ENCODE results near the gene ACP1.

DNA sequence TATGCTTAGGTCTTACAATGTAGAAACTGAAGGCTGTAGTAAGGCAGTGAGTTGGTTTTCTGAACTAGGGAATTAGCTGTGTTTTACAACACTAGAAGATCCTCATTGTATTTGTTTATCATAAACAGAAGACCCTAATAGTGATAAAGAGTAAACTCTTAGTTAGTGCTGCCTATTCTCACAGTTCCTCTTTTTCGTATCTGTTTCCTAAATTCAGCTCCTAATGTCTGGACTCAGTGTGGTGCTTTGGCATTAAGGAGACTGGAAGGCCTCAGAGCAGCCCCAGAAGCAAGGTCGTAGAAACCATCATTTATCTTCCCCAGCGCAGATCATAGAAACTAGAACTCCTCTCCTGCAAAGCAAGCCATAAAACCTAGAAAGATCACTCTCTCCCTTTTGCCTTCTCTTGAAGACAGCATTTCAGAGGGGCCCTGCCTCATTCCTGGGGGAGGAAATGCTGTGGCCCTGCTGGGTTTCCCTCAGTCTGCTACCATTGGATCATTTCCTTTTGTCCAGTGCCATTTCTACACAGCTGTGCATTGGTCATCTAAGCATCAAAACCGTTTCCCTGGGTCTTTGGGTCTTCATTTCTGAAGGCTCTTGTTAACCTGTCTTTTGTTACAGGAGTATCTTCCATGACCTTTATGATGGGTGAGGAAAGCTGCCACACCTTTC lies 4.7 kb downstream of the ACP1 start:
- TF ChIP-seq, protein P1, sequence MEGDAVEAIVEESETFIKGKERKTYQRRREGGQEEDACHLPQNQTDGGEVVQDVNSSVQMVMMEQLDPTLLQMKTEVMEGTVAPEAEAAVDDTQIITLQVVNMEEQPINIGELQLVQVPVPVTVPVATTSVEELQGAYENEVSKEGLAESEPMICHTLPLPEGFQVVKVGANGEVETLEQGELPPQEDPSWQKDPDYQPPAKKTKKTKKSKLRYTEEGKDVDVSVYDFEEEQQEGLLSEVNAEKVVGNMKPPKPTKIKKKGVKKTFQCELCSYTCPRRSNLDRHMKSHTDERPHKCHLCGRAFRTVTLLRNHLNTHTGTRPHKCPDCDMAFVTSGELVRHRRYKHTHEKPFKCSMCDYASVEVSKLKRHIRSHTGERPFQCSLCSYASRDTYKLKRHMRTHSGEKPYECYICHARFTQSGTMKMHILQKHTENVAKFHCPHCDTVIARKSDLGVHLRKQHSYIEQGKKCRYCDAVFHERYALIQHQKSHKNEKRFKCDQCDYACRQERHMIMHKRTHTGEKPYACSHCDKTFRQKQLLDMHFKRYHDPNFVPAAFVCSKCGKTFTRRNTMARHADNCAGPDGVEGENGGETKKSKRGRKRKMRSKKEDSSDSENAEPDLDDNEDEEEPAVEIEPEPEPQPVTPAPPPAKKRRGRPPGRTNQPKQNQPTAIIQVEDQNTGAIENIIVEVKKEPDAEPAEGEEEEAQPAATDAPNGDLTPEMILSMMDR (IDR thresholded peaks at IDR 0.05) = no peak
- TF ChIP-seq POLR2A (IDR thresholded peaks at IDR 0.05) = no peak

Measured in uterus (tissue), 2 donors.